ENCODE data around the gene MAMDC2.

Gene MAMDC2

DNA sequence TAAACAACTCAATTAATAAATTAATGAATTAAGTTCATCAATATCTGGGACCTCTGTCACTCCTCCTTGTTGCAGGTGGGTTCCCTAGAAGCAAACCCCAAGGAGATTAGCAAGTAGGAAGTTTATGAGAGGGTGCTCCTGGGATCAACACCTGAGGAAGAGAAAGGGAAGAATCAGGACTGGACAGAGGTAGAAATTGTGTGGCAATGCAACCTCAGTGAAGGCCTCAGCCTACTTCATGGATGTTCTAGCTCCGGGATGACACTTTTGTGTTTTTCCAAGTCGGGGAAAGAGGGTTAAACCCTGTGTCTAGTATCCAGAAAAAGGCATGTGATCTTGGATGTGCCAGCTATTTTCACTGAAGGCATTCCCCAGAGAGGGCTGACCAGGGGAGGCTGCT is 23.2 kb downstream of the MAMDC2 start:
- no peak for DNase-seq

DNA sequence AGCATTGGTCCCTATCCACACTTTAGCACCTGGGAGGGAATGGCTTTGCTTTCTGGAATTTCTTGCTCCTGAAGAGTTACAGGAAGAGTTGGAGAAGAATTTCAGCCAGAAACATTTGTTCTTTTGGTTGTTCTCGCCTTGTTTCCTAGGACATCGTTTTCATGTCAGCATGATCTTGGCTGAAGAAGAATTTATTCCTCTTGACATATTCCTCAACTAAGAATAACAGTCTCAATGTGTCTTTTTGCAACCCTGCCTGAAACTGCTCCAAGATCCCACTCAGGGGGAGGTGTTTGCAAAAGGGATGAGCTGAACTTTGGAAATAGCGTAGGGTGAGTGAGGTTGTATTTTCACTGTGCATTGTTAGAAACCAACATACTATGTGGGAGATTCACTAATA is 26.1 kb downstream of the MAMDC2 start:
- no peak for DNase-seq

DNA sequence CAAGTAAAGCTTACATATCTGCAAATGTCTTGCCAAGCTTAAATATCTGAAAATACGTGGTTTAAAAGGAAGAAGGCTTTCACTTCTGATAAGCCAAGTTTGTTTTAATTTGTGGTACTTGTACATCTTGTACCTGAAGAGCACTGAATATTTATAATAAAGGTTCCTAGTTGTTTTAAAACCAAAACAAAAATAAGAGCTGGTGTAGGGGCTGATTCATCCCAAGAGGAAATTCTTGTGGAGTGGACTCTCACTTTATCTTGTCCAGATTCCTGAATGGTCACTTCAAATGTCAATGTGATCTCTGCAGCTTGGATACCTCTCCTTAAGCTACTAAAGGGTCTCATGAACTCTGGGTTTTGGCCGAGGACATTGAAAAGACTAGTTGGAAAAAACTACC is 29.5 kb downstream of the MAMDC2 start:
- DNase-seq = no peak

DNA sequence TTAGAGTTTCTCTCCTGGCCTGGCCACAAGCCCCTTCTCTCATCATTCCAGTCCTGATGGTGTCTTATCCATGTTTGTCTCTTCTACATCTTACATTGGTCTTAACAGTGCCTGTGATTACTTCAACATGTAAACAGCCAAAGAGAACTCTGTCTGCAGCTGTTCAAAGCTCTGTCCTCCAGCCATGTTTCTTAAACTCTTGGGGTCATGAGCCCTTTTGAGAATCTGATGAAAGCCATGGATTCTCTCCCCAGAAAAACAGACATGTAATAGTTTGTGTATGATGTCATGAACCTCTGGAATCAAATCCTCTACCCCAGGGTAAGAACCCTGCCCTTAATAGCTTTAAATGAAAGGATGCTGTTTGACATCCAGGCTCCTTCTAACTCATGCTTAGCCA is 30.1 kb downstream of the MAMDC2 start:
- DNase-seq = no peak

DNA sequence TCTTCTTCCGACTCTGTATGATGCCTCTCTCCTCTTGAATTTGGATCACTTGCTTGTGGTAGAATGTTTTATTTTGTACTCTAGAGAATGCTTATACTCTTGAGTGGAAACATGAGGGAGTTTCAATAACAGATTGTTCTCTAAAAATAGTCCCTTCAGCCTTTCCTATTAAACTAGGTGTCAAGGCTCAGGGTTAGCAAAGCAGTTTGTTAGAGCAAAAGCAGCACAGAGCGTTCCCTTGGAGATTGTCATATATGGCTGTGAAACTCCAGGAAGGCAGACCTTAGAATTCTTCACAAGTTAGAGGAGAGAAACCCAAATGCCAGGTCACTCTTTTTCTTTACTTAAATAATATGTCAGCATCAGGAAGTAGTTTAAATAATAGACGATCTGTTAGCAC is 33.0 kb downstream of the MAMDC2 start:
- DNase-seq = no peak

DNA sequence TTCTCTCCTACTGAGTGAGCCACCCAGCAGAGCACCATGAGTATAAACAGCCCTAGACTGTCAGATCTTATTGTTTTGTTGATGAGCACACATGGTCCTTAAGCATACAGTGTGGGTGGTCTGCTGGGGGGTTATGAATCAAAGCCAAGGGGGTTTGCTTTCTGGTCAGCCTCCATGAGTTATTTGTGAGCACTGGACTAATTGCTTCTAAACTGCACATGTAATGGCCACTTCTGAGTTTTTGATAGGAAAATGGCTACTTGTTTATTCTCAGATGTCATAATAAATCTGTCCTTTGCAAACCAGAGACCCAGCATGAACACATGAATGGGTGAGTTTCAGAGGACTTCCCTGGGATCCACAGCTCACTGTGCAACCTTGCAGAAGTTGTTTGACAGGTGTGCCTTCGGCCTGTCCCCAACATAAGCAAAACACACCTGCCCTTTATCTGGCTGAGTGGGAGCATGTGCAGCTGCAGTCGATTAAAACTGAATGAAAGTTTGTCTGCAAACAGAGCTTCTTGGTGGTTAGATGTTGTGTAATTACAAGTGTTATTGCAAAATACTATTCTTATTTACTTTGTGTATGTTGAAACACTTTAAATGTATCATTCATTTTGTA is 35.9 kb downstream of the MAMDC2 start:
- DNase-seq = no peak

DNA sequence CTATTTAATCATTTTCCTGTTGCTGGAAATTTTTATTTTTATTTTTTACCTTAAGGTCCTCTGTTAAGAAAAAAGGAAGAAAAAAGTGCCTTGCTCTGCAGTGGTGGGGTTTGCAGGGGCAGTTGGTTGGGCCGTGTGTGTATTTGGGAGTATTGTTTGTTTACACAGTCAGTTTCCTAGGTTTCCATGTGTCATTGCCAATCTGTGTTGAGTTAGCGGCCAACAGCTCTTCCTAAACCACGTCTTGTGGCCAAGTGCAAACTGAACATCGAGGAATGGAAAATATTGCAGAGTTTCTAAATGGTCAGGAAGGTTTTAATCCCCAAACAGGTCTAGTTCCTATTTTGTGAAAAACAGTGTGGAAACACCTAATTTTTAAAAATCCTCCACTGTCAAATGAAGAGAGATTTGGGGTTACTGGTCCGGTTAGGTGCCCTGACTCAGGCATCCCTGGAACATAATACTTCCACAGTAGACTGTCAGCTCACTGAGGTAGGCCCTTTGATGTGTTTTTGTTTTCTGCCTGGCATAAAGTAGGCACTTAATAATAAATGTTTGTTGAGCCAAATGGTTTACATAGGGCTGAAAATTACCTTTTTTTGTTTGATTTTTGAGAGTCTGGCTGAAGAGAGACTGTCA is 37.0 kb downstream of the MAMDC2 start:
- no peak for DNase-seq

DNA sequence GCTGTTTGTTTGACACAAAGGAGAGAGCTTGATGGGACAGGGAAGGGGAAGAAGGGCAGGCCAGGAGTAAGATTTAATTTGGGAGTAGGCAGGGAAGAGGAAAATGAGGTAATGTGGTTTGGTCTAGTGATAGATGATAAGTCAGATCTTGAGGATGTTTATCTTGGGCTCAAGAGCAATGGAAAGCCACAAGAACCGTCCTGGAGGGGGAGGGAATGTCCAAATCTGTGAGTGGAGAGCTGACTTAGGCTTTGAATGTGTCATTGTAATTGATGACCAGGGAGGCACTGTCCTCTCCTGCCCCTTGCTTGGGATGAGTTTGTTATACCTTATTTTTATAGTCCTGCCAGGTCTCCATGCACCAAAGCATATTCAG is 37.5 kb downstream of the MAMDC2 start:
- no peak for DNase-seq

DNA sequence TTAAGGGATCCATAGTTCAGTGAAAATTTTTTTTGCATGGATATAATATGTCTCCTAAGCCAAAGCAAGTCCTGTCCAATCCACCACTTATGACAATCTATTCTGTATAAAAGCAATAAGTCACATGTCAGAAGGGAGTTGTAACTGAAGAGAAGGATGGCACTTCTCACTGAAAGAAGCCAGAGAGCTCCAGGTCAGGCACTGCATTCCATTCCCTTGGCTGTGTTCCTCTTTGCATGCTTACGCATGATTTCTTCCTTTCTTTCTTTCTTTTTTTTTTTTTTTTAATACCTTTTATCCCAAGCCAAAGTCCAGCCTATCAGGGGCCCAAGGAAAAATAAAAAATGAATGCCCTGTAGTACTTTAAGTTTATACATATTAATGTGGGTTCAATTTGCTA is 39.8 kb downstream of the MAMDC2 start:
- no peak for DNase-seq

DNA sequence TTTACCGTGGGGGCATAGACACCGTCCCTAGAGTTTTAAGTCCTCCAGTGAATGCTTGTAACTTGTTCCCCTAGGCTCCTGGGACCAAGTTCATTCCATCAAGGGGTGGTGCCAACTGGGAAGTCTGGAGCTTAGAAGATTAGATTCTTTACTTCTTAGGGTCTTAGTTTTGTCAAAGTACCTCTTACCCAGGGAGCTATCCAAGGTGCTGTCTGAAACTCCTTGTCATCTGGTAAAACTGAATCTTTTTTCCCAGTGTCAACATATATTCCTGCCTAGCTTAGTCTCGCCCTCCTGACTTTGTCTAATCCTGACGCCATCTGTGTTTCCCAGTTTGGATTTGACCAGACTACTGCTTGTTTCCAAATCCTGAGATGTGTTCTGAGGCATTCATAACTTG is 41.6 kb downstream of the MAMDC2 start:
- DNase-seq = no peak

DNA sequence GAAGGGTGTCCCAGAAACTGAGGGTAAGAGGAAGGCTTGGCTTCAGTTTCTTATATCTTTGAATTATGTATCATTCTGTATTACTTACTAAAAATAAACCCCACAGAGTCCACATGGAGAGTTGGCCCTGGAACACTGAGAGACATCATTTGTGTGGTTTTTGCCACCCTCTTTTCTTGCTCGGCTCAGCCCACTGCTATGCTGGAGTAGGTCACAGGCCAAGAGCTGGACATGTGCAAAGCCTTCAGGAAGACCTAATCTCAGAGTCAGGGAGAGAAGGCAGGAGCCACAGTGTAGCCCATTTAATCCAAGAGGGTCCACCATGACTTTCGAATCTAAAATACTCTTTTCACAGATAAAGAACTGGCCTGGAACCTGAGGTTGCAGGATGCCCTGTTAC is 47.5 kb downstream of the MAMDC2 start:
- DNase-seq = no peak

DNA sequence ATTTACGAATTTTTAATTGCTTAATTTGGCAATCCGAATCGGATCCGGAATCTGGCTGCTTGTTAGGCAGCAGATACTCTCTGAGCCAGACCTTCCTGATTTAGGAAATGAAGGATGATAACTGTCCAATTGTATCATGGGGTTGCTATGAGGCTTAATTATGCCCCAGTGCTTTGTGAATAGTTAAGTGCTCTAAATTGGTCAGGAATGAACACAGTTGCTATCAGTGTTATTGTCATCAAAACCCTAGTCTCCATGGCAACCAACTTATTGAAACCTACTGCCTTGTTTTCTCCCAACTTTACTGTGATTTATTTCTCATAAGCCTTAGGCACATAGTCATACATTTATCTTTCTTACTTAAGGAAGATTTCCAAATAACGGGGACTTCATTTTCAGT is 47.9 kb downstream of the MAMDC2 start:
- no peak for DNase-seq

DNA sequence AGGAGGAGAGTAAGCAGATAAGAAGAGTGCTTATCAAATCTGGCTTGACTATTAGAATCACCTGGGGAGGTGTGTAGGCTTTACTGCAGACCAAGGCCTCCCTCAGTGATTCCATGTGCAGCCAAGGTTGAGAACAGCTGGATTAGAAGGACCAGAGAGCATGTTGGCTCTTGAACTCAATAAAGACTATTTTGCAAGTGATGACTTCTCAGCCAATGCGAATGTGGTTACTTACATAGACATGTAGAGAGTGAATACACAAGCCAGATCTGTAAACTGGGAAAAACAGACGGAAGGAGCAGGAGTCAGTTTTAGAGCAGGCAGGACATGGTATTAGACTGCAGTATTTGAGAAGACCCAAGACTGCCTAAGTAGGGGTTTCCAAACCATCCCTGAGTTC is 48.5 kb downstream of the MAMDC2 start:
- DNase-seq = no peak

DNA sequence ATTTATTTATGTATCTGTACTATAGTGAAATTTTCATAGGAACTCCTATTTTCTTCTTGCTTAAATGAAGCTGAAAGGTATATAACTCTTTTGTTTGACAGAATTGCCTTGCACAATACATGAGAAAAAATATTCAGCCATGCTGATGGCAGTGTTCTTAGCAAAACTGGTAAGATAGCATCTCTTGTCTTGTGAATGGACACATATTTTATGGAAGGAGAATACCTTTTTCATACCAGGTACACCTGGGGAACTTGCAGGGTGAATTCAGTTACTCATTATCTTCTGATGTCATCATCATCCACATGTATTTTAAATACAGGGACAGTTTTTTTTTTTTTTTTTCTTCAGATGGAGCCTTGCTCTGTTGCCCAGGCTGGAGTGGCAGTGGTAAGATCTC is 49.4 kb downstream of the MAMDC2 start:
- DNase-seq = no peak

DNA sequence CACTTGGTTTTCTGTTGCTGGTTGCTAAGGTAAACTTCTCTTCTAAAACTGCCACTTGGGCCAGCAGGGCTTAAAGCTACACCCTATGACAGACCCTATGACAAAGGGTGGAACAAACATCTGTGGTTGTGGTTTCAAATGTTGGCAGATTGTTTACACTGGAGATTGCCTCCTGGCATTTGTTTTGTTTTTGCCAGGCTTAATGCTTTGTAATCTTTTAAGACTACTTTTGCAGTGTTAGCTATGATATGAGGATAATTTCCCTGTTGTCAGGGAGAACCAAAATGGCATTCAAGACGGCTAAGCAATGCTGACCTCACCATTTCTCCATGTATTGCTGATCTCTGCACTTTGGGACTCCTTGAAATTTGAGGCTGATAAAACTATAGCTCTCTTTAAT is 50.3 kb downstream of the MAMDC2 start:
- DNase-seq = no peak

DNA sequence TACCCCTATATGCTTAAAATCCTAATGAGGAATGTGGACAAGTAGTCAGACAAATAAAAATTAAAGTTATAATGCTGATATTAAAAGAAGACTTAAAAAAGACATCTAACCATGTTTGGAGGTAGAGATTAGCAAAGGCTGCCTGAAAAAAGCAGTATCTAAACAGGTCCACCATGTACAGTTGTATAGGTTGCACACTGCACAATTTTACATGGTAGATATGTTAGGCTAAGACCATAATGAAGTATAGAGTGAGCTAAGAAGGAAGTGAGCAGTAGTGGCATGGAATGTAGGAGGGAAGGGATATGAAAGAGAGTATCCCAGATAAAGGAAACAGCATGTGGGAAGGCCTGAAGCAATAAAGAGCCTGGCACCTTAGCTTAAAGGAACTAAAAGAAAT is 51.1 kb downstream of the MAMDC2 start:
- DNase-seq = no peak

DNA sequence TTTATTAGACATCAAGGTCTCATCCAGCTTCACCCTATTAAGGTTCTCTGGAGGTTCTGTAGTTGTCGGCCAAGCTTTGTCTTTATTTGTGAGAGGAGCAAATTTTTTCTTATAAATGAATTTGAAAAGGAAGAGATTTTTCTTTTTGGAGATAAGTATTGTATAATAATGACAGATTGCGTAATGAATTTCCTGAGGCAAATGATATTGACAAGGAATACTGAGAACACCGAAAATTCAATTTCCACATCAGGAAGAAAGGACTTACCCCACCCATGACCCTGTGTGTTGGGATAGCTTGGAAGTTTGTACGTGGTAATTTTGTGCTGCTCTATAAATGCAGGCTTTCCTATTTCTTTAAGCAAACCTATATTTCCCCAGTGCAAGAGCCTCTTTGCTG is 53.5 kb downstream of the MAMDC2 start:
- no peak for DNase-seq

DNA sequence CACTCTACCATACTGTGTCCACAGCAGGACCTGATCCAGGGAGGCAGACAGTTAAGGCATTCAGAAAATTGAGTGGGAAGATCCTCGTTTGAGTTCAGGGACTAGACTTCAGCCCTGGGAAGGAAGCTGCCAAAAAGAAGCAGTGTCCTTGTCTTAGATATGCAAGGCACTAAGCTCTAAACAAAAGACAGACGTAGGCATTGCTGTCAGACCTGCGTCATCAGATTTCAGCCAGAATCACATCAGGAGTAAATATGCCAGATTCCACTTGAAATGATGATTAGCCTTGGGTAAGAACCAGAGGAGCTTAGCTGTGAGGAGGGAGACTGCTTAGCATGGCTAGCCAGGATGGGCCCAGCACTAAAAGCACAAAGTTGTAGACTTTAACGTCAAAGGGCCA is 56.7 kb downstream of the MAMDC2 start:
- DNase-seq = no peak

DNA sequence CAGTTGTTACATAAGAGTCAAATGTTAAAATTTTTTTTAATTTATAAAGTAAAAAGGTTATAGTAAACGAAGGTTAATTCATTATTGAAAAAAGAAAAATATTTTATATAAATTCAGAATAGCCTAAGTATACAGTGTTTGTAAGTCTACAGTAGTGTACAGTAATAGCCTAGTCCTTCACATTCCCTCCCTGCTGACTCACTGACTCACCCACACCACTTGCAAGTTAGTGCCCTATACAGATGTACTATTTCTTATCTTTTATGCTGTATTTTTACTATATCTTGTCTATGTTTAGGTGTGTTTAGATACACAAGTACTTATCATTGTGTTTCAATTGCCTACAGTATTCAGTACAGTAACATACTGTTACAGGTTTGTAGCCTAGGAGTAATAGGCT is 57.6 kb downstream of the MAMDC2 start:
- no peak for DNase-seq

DNA sequence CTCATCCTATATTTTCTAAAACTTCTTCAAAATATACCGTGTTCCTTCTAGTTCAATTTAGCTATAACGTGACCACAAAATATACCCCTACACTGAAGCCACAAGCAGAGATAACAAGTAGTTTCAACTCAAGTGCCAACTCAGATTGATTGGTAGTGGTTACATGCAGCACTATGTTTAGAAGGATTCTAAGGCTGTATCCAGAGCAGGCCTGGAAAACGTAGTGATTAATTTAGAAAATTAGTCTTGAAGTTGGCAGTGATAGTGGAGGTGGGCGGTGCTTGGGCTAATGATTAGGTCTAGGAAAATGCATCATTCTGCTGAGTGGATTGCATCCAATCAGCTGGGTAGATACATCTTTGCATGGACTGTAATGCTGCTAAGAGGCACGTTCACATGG is 61.5 kb downstream of the MAMDC2 start:
- DNase-seq = no peak

DNA sequence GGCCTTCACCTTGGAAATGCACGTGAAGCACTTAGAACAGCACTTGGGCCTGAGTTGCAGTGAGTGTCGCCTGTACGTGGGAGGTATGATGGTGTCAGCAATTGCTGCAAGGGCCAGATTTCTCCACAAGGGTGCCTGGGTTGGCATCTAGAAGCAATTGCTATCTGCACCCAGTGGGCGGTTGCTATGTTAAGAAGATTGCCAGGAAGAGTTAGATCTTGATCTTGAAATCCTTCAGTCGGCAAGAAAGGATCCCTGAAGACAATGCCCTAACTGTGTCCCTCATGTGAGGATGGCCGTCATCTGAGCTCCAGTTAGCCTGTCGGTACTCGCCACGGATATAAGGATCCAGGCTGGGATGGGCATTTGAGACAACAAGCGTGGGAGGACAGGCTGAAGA is 62.9 kb downstream of the MAMDC2 start:
- DNase-seq = no peak

DNA sequence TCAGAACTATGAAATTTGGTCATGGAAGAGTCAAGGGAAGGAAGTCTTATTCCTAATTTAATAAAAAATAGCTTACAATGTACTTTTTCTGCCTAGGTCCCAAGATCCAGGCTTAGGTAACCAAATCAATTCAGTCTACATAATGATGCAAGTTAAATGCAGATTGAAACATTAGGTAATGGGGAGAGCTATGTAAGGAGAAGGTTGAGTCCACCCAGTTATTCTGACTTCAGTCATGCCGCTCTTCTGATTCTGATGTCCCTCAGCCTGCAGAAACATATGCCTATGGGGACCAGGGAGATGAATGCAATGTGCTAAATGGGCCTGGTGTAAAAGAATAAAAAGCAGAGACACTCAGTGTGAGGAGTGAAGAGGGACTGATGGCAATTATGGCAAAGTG is 63.9 kb downstream of the MAMDC2 start:
- DNase-seq = no peak

DNA sequence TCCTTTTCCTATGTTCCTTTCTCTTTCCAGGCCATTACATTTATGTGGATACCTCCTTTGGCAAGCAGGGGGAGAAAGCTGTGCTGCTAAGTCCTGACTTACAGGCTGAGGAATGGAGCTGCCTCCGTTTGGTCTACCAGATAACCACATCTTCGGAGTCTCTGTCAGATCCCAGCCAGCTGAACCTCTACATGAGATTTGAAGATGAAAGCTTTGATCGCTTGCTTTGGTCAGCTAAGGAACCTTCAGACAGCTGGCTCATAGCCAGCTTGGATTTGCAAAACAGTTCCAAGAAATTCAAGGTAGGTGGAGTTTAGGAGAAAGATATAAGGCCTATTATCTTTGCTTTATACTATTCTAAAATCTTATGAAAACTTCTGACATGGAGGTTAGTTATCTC is 64.5 kb downstream of the MAMDC2 start:
- DNase-seq = no peak

DNA sequence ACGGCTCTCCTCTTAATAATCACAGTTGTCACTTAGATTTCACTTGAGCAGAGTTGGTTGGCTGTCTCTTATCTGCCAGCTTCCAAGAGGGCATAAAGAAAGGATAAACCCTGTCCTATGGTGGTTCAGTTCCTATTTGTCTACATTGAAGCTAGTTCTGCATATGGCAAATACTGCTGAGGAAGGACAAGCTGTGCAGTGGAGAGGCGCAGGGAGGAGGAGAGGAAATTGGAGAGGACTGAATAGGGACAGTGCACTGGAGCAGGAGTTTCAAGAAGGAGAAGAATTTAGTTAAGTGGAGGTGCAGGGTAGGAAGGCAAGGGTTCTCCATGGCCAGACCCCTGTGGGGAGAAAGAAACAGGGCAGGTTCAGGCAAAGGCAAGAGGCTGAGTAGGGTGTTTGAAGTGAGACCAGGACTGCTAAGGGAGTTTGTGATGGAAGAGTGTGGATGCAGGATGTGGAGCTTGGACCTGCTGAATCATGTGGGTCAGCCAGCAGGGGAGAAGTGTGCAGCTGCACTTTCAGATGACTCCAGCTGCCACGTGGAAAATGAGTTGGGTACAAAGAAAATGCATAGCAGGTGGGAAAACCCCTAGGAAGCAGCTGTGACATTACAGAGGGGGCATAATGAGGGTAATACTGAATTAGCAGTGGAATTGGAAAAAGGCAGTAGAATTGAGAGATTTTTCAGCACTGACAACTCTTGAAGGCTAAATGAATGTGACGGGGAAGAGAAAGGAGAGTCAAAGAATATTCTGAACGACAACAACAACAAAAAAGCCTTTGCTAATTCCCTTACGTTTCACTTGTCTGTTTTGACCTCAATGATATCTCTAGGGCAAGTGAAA is 66.8 kb downstream of the MAMDC2 start:
- DNase-seq = no peak
